HK-2 (cell line): ENCODE data around the gene C6orf163.
"Not testable (repeated sequence)": the region's sequence is repeated elsewhere in the genome, so short reads cannot be mapped to it uniquely, and the experiment has no call there.

Experiments
- DNase-seq: peaks from one replicate; pipeline ENCODE4 v3.0.0-alpha.2; 2018; ENCODE audit not compliant: unreplicated experiment

C6orf163 gene

GRCh38 chr6:87344731-87345130 lies at the start of gene C6orf163:
TSS of gene C6orf163 (plus strand) at chr6:87344813. CDS start at chr6:87345100, 287 bp downstream.
- DNase-seq: no peak

DNA sequence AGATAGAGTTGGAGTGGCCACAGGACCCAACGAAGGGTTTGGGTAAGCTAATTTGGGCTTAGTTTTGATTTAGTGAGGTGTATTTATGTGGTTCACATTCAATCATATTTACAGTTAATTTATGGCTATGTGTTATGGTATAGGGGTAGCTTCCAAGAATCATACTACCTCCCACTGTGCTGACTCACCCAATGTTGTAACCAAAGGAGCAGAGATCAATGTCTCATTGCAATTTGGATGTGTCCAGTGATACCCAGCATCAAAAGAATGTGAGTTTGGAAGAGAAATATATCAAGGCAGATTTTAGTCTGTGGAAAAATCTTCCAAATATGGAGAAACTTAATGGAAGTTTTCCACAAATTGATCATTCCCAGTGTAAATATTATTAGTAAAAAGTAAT lies 47.5 kb upstream of the C6orf163 start:
- DNase-seq: no peak

GRCh38 chr6:87301277-87301676 lies 43.3 kb upstream of the C6orf163 start:
- DNase-seq: not testable (repeated sequence)

DNA sequence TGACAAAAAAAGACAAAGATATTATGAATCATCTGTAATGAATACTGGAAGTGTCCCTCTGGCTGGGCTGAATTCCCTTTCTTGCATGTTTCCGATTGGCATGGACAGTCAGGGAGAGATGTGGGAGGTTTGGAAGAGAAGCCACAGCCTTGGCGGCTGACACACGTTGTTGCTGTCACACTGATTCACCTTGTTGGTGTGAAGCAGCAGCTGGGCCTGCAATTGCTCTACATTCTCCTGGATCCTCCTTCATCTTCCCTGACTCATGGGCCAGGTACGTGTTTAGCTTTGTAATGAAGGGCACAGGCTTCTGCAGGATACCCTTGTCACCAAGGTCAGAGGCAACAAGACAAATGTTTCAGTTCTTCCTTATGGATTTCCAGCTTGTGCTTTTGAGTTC lies 35.6 kb upstream of the C6orf163 start:
- DNase-seq: no peak

GRCh38 chr6:87312860-87313259 lies 31.8 kb upstream of the C6orf163 start:
- DNase-seq: no peak

- no peak for DNase-seq
These were observed 29.5 kb upstream of the C6orf163 start for GRCh38 chr6:87315071-87315470.

GRCh38 chr6:87319271-87319987 lies 25.2 kb upstream of the C6orf163 start:
- no peak for DNase-seq

DNA sequence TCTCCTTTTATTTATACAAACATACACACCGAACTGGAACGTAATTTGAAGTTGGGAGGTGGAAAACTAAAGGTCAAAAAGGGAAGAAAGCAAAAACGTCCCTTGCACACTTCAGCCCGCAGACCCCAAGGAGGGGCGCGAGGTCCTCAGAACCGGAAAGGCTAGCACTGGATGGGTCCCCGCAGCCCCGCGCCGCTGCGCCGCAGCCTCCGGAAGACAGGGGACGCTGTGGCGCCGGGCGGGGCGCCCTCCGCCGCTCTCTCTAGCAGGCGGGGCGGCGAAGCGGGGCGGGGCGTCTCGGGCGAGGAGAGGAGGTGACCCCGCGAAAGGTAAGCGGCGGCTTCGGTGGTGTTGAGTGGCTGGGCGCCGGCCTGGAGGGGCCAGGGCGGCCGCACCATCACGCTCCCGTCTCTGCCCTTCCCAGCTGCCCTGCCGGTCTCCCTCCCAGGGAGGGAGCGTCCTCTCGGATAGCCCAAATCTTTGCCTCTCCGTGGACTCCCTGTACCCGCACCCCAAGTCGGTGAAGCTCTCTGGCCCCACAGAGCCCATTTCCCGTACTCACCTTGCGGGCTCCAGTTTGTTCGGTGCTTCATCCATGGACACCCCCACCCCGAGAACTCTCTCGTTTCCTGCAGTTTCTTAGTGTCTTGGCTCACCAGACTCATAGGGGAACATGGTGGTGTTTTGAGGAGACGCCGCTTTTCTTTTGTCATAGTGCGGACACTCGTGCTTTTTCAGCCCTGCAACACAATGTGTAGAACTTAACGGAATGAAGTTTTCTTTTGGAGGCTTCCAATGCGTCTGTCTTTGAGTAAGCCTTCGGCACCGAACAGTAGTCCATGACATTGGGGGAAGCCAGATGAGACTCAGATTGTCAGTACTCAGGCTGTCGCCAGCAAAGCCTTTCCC lies 22.1 kb upstream of the C6orf163 start, which contains the start of gene SMIM8:
TSS of gene SMIM8 (plus strand) at position 285 of the 909 bp plus-strand sequence. CDS start 14,444 bp downstream, outside the sequence.
- peak; percentile 82 for DNase-seq

GRCh38 chr6:87323880-87324279 lies 20.7 kb upstream of the C6orf163 start:
- not testable (repeated sequence) for DNase-seq

GRCh38 chr6:87330961-87331360 lies 13.7 kb upstream of the C6orf163 start:
- no peak for DNase-seq

- no peak for DNase-seq
These were observed 11.6 kb upstream of the C6orf163 start for GRCh38 chr6:87333033-87333432.

DNA sequence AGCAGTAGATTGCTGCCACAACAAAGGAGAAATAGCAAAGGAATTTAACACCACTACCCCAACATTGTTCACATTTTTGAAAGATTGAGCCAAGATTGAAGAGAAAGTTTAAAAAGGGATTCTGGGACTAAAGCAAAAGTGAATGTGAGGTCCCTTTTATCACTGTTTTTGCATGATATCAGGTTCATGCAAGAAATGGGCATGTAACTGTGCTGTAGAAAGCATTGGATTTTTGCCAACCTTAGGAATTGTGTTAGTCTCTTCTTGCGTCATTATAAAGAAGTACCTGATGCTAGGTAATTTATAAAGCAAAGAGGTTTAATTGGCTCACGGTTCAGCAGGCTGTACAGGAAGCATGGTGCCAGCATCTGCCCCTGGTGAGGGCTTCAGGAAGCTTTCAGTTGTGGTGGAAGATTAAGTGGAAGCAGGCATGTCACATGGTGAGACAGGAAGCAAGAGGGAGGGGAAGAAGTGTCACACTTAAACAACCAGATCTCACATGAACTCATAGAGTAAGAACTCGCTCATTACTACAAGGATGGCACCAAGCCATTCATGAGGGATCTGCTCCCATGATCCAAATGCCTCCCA lies 10.9 kb upstream of the C6orf163 start:
- DNase-seq: no peak

DNA sequence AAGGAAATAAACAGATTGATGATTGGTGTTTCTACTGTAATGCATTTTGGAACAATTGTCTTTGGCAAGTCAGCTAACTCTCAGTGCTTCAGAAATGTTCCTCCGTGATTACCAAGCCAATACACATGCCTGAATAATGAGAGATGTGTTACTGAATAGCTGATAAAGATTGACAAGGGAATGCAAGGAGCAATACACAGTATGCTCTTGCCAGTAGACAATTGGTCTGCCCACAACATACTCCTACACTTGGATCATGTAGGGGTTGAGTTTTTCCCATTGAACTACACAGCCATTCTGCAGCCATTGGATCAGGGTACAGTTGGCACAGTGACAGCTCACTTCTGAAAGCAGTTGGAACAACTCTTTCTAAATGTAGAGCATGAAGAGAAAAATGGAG lies 9.9 kb upstream of the C6orf163 start:
- no peak for DNase-seq

DNA sequence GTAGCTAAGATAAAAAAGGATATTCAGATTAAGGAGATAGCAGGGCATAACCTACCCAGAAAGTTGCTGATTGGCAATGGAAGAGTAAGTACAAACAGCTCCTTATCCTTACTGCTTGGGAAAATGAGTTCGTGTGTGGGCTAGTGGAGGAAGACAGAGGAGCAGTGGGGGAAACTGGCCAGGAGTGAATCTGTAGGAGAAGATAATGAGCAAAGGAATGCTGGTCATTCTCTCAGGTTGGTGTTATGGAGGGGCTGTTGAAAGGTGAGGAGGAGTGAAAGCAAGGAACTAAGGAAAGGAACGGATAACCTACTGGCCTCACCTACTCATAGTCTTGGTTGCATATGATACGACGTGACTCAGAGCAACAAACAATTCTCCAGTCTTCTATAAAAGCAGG lies 8.2 kb upstream of the C6orf163 start:
- no peak for DNase-seq

DNA sequence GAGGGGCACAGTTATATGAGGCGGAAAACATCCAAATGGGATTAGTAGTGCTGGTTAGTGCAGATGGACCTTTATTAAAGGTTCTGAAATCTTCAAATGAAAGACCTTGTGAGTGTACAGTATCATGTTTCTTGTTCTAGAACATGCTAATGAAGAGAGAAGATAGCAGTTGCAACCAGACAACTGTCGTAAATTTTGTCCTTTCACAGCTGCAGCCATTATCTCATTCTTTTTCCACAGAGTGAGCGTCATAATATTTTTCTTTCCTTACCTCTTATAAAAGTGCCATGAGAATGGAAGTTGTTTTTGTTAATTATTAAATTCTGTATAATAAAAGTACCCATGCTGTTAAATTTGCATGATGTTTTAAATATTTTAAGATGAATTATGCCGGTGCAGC lies 4.4 kb upstream of the C6orf163 start:
- no peak for DNase-seq

- no peak for DNase-seq
These were observed 3.5 kb upstream of the C6orf163 start for GRCh38 chr6:87341158-87341557.

GRCh38 chr6:87341899-87342298 lies 2.7 kb upstream of the C6orf163 start:
- DNase-seq: no peak

- DNase-seq: no peak
These were observed 1.8 kb upstream of the C6orf163 start for GRCh38 chr6:87342829-87343228.

- DNase-seq: no peak
These were observed 2.1 kb downstream of the C6orf163 start for GRCh38 chr6:87346700-87347099.

DNA sequence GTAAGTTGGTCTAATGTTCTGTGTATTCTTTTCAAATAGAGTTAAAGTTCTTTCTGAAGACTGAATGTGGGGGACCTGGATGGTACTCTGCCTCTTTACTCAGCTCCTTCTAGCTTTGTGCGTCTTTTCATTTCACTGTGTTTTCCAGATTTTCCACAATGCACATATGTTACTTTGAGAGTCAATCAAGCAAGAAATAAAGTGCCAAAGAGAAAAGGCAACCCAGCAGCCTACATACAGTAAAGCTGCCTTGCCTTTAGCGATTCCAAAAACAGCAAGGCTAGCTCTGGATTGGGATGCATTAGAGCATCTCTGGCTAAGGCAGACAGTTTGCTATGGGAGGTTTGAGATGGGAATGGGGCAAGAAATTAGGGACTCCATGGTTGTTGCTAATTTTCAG lies 5.3 kb downstream of the C6orf163 start:
- DNase-seq: no peak

- no peak for DNase-seq
These were observed 5.9 kb downstream of the C6orf163 start for GRCh38 chr6:87350516-87350915.

DNA sequence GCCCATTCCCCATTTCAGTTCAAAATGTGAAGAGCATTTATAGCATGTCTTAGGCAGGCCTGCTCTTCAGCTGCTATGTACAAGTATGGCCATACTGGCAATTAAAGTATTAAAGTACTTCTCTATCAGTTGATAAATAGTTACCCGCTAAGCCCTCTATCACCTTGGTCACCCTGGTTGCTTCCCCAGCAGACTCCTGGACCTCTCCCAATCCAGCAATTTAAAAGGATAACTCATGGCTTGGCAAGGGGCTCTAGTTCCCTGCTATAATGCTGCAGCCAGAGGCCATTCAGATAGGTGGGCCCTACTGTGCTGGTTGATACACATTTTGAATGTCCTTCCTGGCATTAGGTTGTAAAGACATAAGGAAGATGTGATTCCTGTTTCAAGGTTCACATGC lies 7.0 kb downstream of the C6orf163 start:
- no peak for DNase-seq
